Stomach (tissue), 4 donors: ENCODE results near the gene RAPGEF1.

Experiments used
- EP300 ChIP-seq: sonication (generic); formaldehyde crosslinking; IDR thresholded peaks from one replicate; pipeline ENCODE4 v1.6.1; 2017; ENCODE audit warnings: antibody characterized with exemption
- POLR2A ChIP-seq, 4 donors: fragments of 450-650 bp; IDR thresholded peaks; one replicate each; pipeline ENCODE4 v1.6.1; 2016; ENCODE audit warnings: antibody characterized with exemption in 4 of 4, control low read depth in 2 of 4, mild to moderate bottlenecking in 1 of 4, moderate library complexity in 1 of 4
- POLR2AphosphoS5 ChIP-seq, 3 donors: sonication (generic); formaldehyde crosslinking; IDR thresholded peaks; one replicate each; pipeline ENCODE4 v1.6.1; 2016; ENCODE audit warnings: antibody characterized with exemption in 3 of 3
- TF ChIP-seq, protein P1 (sequence below), 7 experiments: fragments of 450-650 bp in 4 of 7; fragments of 200-600 bp in 3 of 7; sonication (generic) in 3 of 7; IDR thresholded peaks; one replicate each; pipeline ENCODE4 v1.5.1; 2016 to 2019; ENCODE audit warnings: antibody characterized with exemption in 7 of 7, control low read depth in 2 of 7, mild to moderate bottlenecking in 1 of 7

DNA sequence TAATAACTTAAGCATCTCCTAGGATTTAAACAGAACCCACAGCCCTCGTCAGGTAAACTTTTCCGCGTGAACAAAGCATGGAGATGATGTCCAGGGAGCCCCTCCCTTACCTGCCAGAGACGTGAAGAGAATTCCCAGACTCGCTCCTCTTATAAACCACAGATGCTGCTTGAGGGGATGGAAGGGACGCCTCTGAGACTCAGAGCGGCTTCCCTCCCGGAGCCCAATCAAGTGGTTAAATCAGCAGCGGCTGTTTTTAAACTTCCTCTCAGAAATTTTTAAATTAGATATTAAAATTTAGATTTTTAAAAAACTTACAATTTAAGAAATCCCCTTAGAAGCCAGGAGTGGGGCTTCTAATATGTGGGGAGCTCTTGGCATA, 71.8 kb downstream of the RAPGEF1 start:
- TF ChIP-seq POLR2A (IDR thresholded peaks at IDR 0.05), result no peak
- TF ChIP-seq, protein P1, sequence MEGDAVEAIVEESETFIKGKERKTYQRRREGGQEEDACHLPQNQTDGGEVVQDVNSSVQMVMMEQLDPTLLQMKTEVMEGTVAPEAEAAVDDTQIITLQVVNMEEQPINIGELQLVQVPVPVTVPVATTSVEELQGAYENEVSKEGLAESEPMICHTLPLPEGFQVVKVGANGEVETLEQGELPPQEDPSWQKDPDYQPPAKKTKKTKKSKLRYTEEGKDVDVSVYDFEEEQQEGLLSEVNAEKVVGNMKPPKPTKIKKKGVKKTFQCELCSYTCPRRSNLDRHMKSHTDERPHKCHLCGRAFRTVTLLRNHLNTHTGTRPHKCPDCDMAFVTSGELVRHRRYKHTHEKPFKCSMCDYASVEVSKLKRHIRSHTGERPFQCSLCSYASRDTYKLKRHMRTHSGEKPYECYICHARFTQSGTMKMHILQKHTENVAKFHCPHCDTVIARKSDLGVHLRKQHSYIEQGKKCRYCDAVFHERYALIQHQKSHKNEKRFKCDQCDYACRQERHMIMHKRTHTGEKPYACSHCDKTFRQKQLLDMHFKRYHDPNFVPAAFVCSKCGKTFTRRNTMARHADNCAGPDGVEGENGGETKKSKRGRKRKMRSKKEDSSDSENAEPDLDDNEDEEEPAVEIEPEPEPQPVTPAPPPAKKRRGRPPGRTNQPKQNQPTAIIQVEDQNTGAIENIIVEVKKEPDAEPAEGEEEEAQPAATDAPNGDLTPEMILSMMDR (IDR thresholded peaks at IDR 0.05), result no peak
- TF ChIP-seq EP300, result no peak
- no peak for TF ChIP-seq POLR2AphosphoS5 (IDR thresholded peaks at IDR 0.05)
